Neural cell (in vitro differentiated cells): ENCODE data around the gene ZFYVE26. TPM values are rescaled to one million over a fixed set of nuclear protein-coding genes. Genes with fewer than 3 reads are reported as not detected.

ENCODE experiments used
- H2AFZ ChIP-seq: fragments of 200-600, 300-800 bp; sonication (generic), shearing (Covaris generic); 2 replicates; pipeline ENCODE4 v1.6.0; 2014; ENCODE audit warnings: low read depth, mild to moderate bottlenecking, antibody characterized with exemption, low read length, moderate library complexity
- H3F3A ChIP-seq: fragments of 200-600 bp; shearing (Covaris generic); 2 replicates; pipeline ENCODE4 v1.6.1; 2016; ENCODE audit warnings: mild to moderate bottlenecking, moderate library complexity, mixed read lengths, antibody characterized with exemption, low read length; ENCODE audit not compliant: insufficient read depth, poor library complexity, severe bottlenecking
- H3K27ac ChIP-seq: fragments of 200-600, 300-800 bp; sonication (generic), shearing (Covaris generic); 2 replicates; pipeline ENCODE4 v1.5.1; 2014; ENCODE audit warnings: mild to moderate bottlenecking, low read length, moderate library complexity
- H3K27me3 ChIP-seq: fragments of 300-800, 200-600 bp; sonication (generic), shearing (Covaris generic); 2 replicates; pipeline ENCODE4 v1.6.0; 2014; ENCODE audit warnings: mild to moderate bottlenecking, low read depth, low read length, moderate library complexity; ENCODE audit not compliant: insufficient read depth
- H3K36me3 ChIP-seq: fragments of 300-800, 200-600 bp; sonication (generic), shearing (Covaris generic); 2 replicates; pipeline ENCODE4 v1.5.1; 2014; ENCODE audit warnings: mild to moderate bottlenecking, antibody characterized with exemption, low read length, moderate library complexity; ENCODE audit not compliant: insufficient read depth
- H3K4me2 ChIP-seq: fragments of 300-800, 200-600 bp; sonication (generic), shearing (Covaris generic); 2 replicates; pipeline ENCODE4 v1.6.0; 2014; ENCODE audit warnings: mild to moderate bottlenecking, low read length
- H3K4me3 ChIP-seq: fragments of 300-800, 200-600 bp; sonication (generic), shearing (Covaris generic); 2 replicates; pipeline ENCODE4 v1.5.1; 2014; ENCODE audit warnings: mild to moderate bottlenecking, low read length, moderate library complexity
- H3K79me2 ChIP-seq: fragments of 200-600 bp; shearing (Covaris generic); replicated peaks from 2 replicates; pipeline ENCODE4 v1.6.0; 2014; ENCODE audit warnings: mild to moderate bottlenecking, low read length, moderate library complexity; ENCODE audit not compliant: insufficient read depth
- H3K9ac ChIP-seq: fragments of 300-800, 200-600 bp; sonication (generic), shearing (Covaris generic); 2 replicates; pipeline ENCODE4 v1.6.1; 2016; ENCODE audit warnings: mild to moderate bottlenecking, low read length, mixed read lengths
- H3K9me2 ChIP-seq: fragments of 200-600 bp; shearing (Covaris generic); 2 replicates; pipeline ENCODE4 v1.6.1; 2016; ENCODE audit warnings: mild to moderate bottlenecking, low read length, mixed read lengths; ENCODE audit not compliant: insufficient read depth
- H3K9me3 ChIP-seq: fragments of 200-600, 300-800 bp; sonication (generic), shearing (Covaris generic); 2 replicates; pipeline ENCODE4 v1.6.1; 2016; ENCODE audit warnings: mild to moderate bottlenecking, mixed run types, low read length, moderate library complexity, mixed read lengths
- H4K20me1 ChIP-seq: fragments of 200-600 bp; shearing (Covaris generic); 2 replicates; pipeline ENCODE4 v1.6.1; 2016; ENCODE audit warnings: mild to moderate bottlenecking, mixed run types; ENCODE audit not compliant: insufficient read depth
- EP300 ChIP-seq: fragments of 450-650 bp; conservative IDR thresholded peaks from 2 replicates; pipeline ENCODE4 v1.6.1; 2014; ENCODE audit warnings: antibody characterized with exemption, mild to moderate bottlenecking, moderate library complexity; ENCODE audit not compliant: poor library complexity, severe bottlenecking
- EZH2 ChIP-seq: fragments of 200-600, 300-800 bp; shearing (Covaris generic), sonication (generic); IDR thresholded peaks from 2 replicates; pipeline ENCODE4 v1.6.1; 2014; ENCODE audit warnings: antibody characterized with exemption, low read length, borderline replicate concordance, mild to moderate bottlenecking; ENCODE audit not compliant: insufficient read depth, poor library complexity, severe bottlenecking
- MXI1 ChIP-seq: fragments of 450-650 bp; conservative IDR thresholded peaks from 2 replicates; pipeline ENCODE4 v1.6.1; 2014; ENCODE audit warnings: antibody characterized with exemption, mild to moderate bottlenecking; ENCODE audit not compliant: poor library complexity, severe bottlenecking
- POLR2AphosphoS5 ChIP-seq: IDR thresholded peaks from 2 replicates; pipeline ENCODE4 v1.6.1; 2012
- RAD21 ChIP-seq: fragments of 450-650 bp; conservative IDR thresholded peaks from 2 replicates; pipeline ENCODE4 v1.6.1; 2014; ENCODE audit warnings: antibody characterized with exemption, mild to moderate bottlenecking, moderate library complexity
- SMC3 ChIP-seq: fragments of 450-650 bp; conservative IDR thresholded peaks from 2 replicates; pipeline ENCODE4 v1.6.1; 2014; ENCODE audit warnings: antibody characterized with exemption, mild to moderate bottlenecking, moderate library complexity; ENCODE audit not compliant: poor library complexity
- TAF1 ChIP-seq: IDR thresholded peaks from 2 replicates; pipeline ENCODE4 v1.6.1; 2012; ENCODE audit warnings: low read depth
- polyA plus RNA-seq: library from polyadenylated mRNA; depleted of rRNA; stranded (reverse); fragments of >200 nt; gene quantifications from 2 replicates; pipeline ENCODE4 v1.2.3, GENCODE V29; 2014
- TF ChIP-seq, protein P1 (sequence below): fragments of 450-650 bp; IDR thresholded peaks from 2 replicates; pipeline ENCODE4 v1.5.1; 2014; ENCODE audit warnings: antibody characterized with exemption, mild to moderate bottlenecking, moderate library complexity; ENCODE audit not compliant: poor library complexity, severe bottlenecking
- TF ChIP-seq, protein P2 (sequence below): IDR thresholded peaks from 2 replicates; pipeline ENCODE4 v1.6.1; 2012; ENCODE audit warnings: borderline replicate concordance

ZFYVE26 gene
- polyA plus RNA-seq, 1 donor from 2014 or later, result 8.5 TPM

DNA sequence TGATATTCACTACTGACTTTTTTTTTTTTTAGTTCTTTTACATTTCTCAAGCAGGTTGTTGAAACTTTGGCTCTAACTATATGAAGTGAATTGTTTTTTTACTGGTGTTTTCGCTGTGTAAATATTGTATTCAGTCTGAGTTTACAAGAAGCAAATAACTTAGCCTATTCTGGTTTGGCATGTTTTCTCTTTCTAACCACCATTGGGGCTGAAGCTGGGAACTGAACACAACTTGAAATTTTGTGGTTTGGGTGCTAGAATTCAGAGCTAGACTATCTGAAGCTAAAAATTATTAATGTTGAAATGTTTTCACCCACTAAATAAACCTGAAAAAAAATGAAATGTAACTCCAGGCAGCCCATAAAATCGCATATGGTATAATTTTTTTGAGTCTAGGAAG lies 40.4 kb upstream of the ZFYVE26 start:
- Histone ChIP-seq H4K20me1 (no peaks in the 10 kb centered on the region), H2AFZ (no peak overlapping the region), H3F3A (no peaks in the 10 kb centered on the region), H3K4me3 (no peak overlapping the region), H3K9ac (no peak overlapping the region), H3K79me2 (no peaks in the 10 kb centered on the region), H3K27ac (no peak overlapping the region), H3K36me3 (no peaks in the 10 kb centered on the region), H3K9me2 (no peaks in the 10 kb centered on the region), H3K27me3 (no peaks in the 10 kb centered on the region), H3K4me2 (no peak overlapping the region), H3K9me3 (no peaks in the 10 kb centered on the region)
- TF ChIP-seq, protein P1, sequence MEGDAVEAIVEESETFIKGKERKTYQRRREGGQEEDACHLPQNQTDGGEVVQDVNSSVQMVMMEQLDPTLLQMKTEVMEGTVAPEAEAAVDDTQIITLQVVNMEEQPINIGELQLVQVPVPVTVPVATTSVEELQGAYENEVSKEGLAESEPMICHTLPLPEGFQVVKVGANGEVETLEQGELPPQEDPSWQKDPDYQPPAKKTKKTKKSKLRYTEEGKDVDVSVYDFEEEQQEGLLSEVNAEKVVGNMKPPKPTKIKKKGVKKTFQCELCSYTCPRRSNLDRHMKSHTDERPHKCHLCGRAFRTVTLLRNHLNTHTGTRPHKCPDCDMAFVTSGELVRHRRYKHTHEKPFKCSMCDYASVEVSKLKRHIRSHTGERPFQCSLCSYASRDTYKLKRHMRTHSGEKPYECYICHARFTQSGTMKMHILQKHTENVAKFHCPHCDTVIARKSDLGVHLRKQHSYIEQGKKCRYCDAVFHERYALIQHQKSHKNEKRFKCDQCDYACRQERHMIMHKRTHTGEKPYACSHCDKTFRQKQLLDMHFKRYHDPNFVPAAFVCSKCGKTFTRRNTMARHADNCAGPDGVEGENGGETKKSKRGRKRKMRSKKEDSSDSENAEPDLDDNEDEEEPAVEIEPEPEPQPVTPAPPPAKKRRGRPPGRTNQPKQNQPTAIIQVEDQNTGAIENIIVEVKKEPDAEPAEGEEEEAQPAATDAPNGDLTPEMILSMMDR, result no peak
- TF ChIP-seq RAD21 (no peak), EZH2 (no peak), EP300 (no peak), MXI1 (no peak), SMC3 (no peak), POLR2AphosphoS5 (no peak), TAF1 (no peak)
- TF ChIP-seq, protein P2, sequence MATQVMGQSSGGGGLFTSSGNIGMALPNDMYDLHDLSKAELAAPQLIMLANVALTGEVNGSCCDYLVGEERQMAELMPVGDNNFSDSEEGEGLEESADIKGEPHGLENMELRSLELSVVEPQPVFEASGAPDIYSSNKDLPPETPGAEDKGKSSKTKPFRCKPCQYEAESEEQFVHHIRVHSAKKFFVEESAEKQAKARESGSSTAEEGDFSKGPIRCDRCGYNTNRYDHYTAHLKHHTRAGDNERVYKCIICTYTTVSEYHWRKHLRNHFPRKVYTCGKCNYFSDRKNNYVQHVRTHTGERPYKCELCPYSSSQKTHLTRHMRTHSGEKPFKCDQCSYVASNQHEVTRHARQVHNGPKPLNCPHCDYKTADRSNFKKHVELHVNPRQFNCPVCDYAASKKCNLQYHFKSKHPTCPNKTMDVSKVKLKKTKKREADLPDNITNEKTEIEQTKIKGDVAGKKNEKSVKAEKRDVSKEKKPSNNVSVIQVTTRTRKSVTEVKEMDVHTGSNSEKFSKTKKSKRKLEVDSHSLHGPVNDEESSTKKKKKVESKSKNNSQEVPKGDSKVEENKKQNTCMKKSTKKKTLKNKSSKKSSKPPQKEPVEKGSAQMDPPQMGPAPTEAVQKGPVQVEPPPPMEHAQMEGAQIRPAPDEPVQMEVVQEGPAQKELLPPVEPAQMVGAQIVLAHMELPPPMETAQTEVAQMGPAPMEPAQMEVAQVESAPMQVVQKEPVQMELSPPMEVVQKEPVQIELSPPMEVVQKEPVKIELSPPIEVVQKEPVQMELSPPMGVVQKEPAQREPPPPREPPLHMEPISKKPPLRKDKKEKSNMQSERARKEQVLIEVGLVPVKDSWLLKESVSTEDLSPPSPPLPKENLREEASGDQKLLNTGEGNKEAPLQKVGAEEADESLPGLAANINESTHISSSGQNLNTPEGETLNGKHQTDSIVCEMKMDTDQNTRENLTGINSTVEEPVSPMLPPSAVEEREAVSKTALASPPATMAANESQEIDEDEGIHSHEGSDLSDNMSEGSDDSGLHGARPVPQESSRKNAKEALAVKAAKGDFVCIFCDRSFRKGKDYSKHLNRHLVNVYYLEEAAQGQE, result no peak

DNA sequence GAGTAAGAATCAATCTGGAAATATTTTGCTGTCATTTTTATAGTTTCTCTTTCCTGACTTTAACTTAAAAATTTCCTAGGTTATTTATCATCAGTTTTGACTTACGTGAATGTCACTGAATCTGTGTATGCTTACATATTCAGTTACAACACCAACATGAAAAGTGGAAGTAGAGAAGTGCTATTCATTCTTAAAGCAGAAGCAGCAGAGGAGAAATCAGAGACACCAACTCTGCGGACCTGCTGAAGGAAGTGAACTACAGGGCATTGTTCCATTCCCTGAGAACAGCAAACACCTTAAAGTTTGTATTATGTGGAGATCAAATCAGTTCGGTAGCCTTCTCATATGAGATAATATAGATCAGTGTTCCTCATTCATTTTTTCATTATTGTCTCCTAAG lies 37.3 kb upstream of the ZFYVE26 start:
- H4K20me1 ChIP-seq, result no peaks in the 10 kb centered on the region
- H2AFZ ChIP-seq, result no peak overlapping the region
- no peaks in the 10 kb centered on the region for H3K79me2 ChIP-seq
- no peak overlapping the region for H3K27ac ChIP-seq
- H3K9ac ChIP-seq, result no peak overlapping the region
- H3K36me3 ChIP-seq, result no peaks in the 10 kb centered on the region
- H3K9me2 ChIP-seq, result no peaks in the 10 kb centered on the region
- H3K9me3 ChIP-seq, result no peaks in the 10 kb centered on the region
- H3K4me3 ChIP-seq, result no peak overlapping the region
- no peaks in the 10 kb centered on the region for H3F3A ChIP-seq
- TF ChIP-seq, protein P1, result no peak
- no peak for TF ChIP-seq SMC3
- no peak for TF ChIP-seq RAD21
- TF ChIP-seq EP300, result no peak
- no peak overlapping the region for H3K4me2 ChIP-seq
- H3K27me3 ChIP-seq, result no peaks in the 10 kb centered on the region
